Stimulated activated CD4-positive, alpha-beta T cell treated with anti-CD3 and anti-CD28 coated beads, Interleukin-2, amount 100 ng/mL, for 24 hours (primary cell): ENCODE measurements around the gene TENM3.

Source experiments
- DNase-seq, 2 donors: peaks; one replicate each; pipeline ENCODE4 v3.0.0-alpha.2; 2020

Gene TENM3

GRCh38 chr4:182827954-182828353 lies 584.8 kb downstream of the TENM3 start:
- DNase-seq: no peak

GRCh38 chr4:182828360-182829025 lies 585.3 kb downstream of the TENM3 start:
- DNase-seq: no peak

GRCh38 chr4:182829196-182829595 lies 586.0 kb downstream of the TENM3 start:
- no peak for DNase-seq

- no peak for DNase-seq
These were observed 588.2 kb downstream of the TENM3 start for GRCh38 chr4:182831376-182831775.

GRCh38 chr4:182832352-182833120 lies 589.3 kb downstream of the TENM3 start:
- DNase-seq: no peak

- no peak for DNase-seq
These were observed 592.0 kb downstream of the TENM3 start for GRCh38 chr4:182835006-182835740.

- DNase-seq: no peak
These were observed 594.6 kb downstream of the TENM3 start for GRCh38 chr4:182837831-182838230.

GRCh38 chr4:182838535-182838934 lies 595.3 kb downstream of the TENM3 start:
- DNase-seq: no peak

- no peak for DNase-seq
These were observed 596.1 kb downstream of the TENM3 start for GRCh38 chr4:182839256-182839655.

- DNase-seq: no peak
These were observed 596.9 kb downstream of the TENM3 start for GRCh38 chr4:182840108-182840507.

GRCh38 chr4:182842104-182842600 lies 599.0 kb downstream of the TENM3 start:
- DNase-seq: no peak

GRCh38 chr4:182842759-182843390 lies 599.7 kb downstream of the TENM3 start:
- DNase-seq: no peak

GRCh38 chr4:182843808-182844325 lies 600.7 kb downstream of the TENM3 start:
- DNase-seq: no peak

GRCh38 chr4:182845618-182846017 lies 602.4 kb downstream of the TENM3 start:
- DNase-seq: no peak

- DNase-seq: no peak
These were observed 602.8 kb downstream of the TENM3 start for GRCh38 chr4:182846036-182846435.

- DNase-seq: no peak
These were observed 604.6 kb downstream of the TENM3 start for GRCh38 chr4:182847576-182848450.

GRCh38 chr4:182848685-182849084 lies 605.5 kb downstream of the TENM3 start:
- no peak for DNase-seq
